Karpas-422 (cell line): Measurements from ENCODE around the gene DPP6. TPM values are rescaled to one million over a fixed set of nuclear protein-coding genes. Genes with fewer than 3 reads are reported as not detected.

Source experiments
- DNase-seq: peaks from one replicate; pipeline ENCODE4 v3.0.0-alpha.2; 2015
- H2AFZ ChIP-seq: fragments of 200-600 bp; sonication (generic); 2 replicates; pipeline ENCODE4 v1.6.1; 2014; ENCODE audit warnings: antibody characterized with exemption, low read length, mixed read lengths
- H3K27ac ChIP-seq: fragments of 200-600 bp; sonication (generic); 2 replicates; pipeline ENCODE4 v1.5.1; 2014; ENCODE audit warnings: mild to moderate bottlenecking, low read length, moderate library complexity
- H3K27me3 ChIP-seq: fragments of 200-600 bp; sonication (generic); 2 replicates; pipeline ENCODE4 v1.6.1; 2014; ENCODE audit warnings: low read length, mixed read lengths
- H3K36me3 ChIP-seq: fragments of 200-600 bp; sonication (generic); 2 replicates; pipeline ENCODE4 v1.6.1; 2014; ENCODE audit warnings: low read length, mixed read lengths; ENCODE audit not compliant: insufficient read depth
- H3K4me1 ChIP-seq: fragments of 200-600 bp; sonication (generic); 2 replicates; pipeline ENCODE4 v1.6.1; 2014; ENCODE audit warnings: mild to moderate bottlenecking, low read length, mixed read lengths
- H3K4me2 ChIP-seq: fragments of 200-600 bp; sonication (generic); 2 replicates; pipeline ENCODE4 v1.6.1; 2014; ENCODE audit warnings: low read length, low read depth, mild to moderate bottlenecking; ENCODE audit not compliant: poor library complexity, severe bottlenecking
- H3K4me3 ChIP-seq: fragments of 200-600 bp; sonication (generic); 2 replicates; pipeline ENCODE4 v1.5.1; 2014; ENCODE audit warnings: mild to moderate bottlenecking, antibody characterized with exemption, low read length, mixed read lengths
- H3K79me2 ChIP-seq: fragments of 200-600 bp; sonication (generic); 2 replicates; pipeline ENCODE4 v1.6.1; 2014; ENCODE audit warnings: mild to moderate bottlenecking, low read length, mixed read lengths
- H3K9ac ChIP-seq: fragments of 200-600 bp; sonication (generic); 2 replicates; pipeline ENCODE4 v1.6.0; 2014; ENCODE audit warnings: low read length
- H3K9me2 ChIP-seq: fragments of 200-600 bp; sonication (generic), shearing (Covaris generic); replicated peaks from 2 replicates; pipeline ENCODE4 v1.6.0; 2014; ENCODE audit warnings: mild to moderate bottlenecking, low read length, moderate library complexity; ENCODE audit not compliant: insufficient read depth
- H3K9me3 ChIP-seq: fragments of 300-700, 200-600 bp; sonication (generic); 2 replicates; pipeline ENCODE4 v1.6.1; 2014; ENCODE audit warnings: low read length, mixed read lengths
- H4K20me1 ChIP-seq: fragments of 200-600 bp; sonication (generic); 2 replicates; pipeline ENCODE4 v1.6.1; 2014; ENCODE audit warnings: mild to moderate bottlenecking, antibody characterized with exemption, low read length, low read depth; ENCODE audit not compliant: insufficient read depth
- total RNA-seq: library from RNA; depleted of rRNA; stranded (reverse); fragments of >200 nt; shearing (Covaris generic); gene quantifications from 2 replicates; pipeline ENCODE4 v1.2.3, GENCODE V29; 2014; ENCODE audit warnings: low replicate concordance

DPP6 gene
- total RNA-seq, 1 experiment from 2014 or later, result not detected

GRCh38 chr7:154350892-154351291 is 298.7 kb downstream of the DPP6 start:
- H3K9ac ChIP-seq, result no peak overlapping the region
- H3K27me3 ChIP-seq, result no peaks in the 10 kb centered on the region
- H3K79me2 ChIP-seq, result no peaks in the 10 kb centered on the region
- no peaks in the 10 kb centered on the region for H4K20me1 ChIP-seq
- H3K27ac ChIP-seq, result no peak overlapping the region
- H3K4me1 ChIP-seq, result no peaks in the 10 kb centered on the region
- no peak overlapping the region for H3K4me3 ChIP-seq
- H3K9me3 ChIP-seq, result no peaks in the 10 kb centered on the region
- H3K4me2 ChIP-seq, result no peak overlapping the region
- H2AFZ ChIP-seq, result no peak overlapping the region
- DNase-seq, result no peak
- no peaks in the 10 kb centered on the region for H3K9me2 ChIP-seq
- no peaks in the 10 kb centered on the region for H3K36me3 ChIP-seq

DNA sequence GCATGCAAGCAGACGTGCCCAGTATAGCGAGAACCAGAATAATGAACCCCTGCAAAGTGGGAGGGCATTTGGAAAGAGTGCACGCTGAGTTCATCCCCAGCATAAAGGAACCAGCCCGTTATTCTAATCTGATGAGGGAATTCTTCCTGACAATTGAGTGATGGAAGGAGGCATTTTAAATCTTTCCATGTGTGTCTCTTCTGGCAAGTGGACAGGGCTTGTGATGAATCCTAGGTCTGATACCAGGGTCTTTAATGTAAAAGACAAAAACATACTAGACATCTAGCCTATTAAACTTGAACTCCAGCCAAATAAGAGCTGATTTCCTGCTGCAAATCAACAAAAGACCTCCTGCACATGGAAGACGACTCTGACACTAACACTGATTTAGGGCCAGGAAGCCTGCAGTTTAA is 301.2 kb downstream of the DPP6 start:
- Histone ChIP-seq H3K36me3 (no peaks in the 10 kb centered on the region), H3K27ac (no peak overlapping the region), H3K27me3 (no peaks in the 10 kb centered on the region), H3K9ac (no peak overlapping the region), H3K9me2 (no peaks in the 10 kb centered on the region; the same call in 1 of the 2 replicates), H3K4me2 (no peak overlapping the region), H3K4me3 (no peak overlapping the region), H4K20me1 (no peaks in the 10 kb centered on the region), H3K4me1 (no peaks in the 10 kb centered on the region), H3K79me2 (no peaks in the 10 kb centered on the region), H2AFZ (no peak overlapping the region), H3K9me3 (no peaks in the 10 kb centered on the region)
- DNase-seq, result no peak

GRCh38 chr7:154364170-154364569 is 312.0 kb downstream of the DPP6 start:
- no peaks in the 10 kb centered on the region for H3K9me3 ChIP-seq
- H3K27ac ChIP-seq, result no peak overlapping the region
- H3K4me1 ChIP-seq, result no peaks in the 10 kb centered on the region
- H3K36me3 ChIP-seq, result no peaks in the 10 kb centered on the region
- H4K20me1 ChIP-seq, result no peaks in the 10 kb centered on the region
- no peaks in the 10 kb centered on the region for H3K27me3 ChIP-seq
- DNase-seq, result no peak
- no peak overlapping the region for H2AFZ ChIP-seq
- H3K4me2 ChIP-seq, result no peak overlapping the region
- H3K79me2 ChIP-seq, result no peaks in the 10 kb centered on the region
- H3K4me3 ChIP-seq, result no peak overlapping the region
- H3K9ac ChIP-seq, result no peak overlapping the region
- no peaks in the 10 kb centered on the region for H3K9me2 ChIP-seq

DNA sequence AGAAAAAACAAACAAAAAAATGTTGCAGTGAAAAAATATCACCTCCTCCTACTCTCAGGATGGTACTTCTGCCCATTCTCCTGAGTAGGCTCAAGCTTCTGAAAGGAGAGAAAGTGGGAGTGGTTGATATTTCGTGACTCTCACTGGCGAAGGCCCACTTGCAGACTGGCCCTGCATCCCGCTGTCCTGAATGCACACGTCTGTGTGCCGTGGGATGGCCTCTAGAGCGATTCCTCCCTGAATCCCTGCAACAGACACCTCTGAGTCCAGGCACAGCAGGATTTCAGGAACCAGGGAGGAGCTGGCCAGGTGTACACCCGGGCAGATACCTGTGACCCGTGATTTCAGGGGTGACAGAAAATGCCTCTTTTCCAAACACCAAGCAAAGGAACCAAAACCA is 319.2 kb downstream of the DPP6 start:
- Histone ChIP-seq H3K36me3 (no peaks in the 10 kb centered on the region), H3K9ac (no peak overlapping the region), H3K4me3 (no peak overlapping the region), H3K9me3 (no peaks in the 10 kb centered on the region), H3K27me3 (no peaks in the 10 kb centered on the region), H4K20me1 (no peaks in the 10 kb centered on the region), H3K9me2 (no peaks in the 10 kb centered on the region), H2AFZ (no peak overlapping the region), H3K4me1 (no peaks in the 10 kb centered on the region), H3K4me2 (no peak overlapping the region), H3K79me2 (no peaks in the 10 kb centered on the region), H3K27ac (no peak overlapping the region)
- DNase-seq, result no peak

- Histone ChIP-seq H3K27me3 (no peaks in the 10 kb centered on the region), H3K4me3 (no peak overlapping the region), H3K9me3 (no peaks in the 10 kb centered on the region), H3K79me2 (no peaks in the 10 kb centered on the region), H3K9me2 (no peaks in the 10 kb centered on the region), H3K36me3 (no peaks in the 10 kb centered on the region), H3K4me2 (no peak overlapping the region), H3K27ac (no peak overlapping the region), H2AFZ (no peak overlapping the region), H4K20me1 (no peaks in the 10 kb centered on the region), H3K9ac (no peak overlapping the region), H3K4me1 (no peaks in the 10 kb centered on the region)
- no peak for DNase-seq
These were observed 319.9 kb downstream of the DPP6 start for GRCh38 chr7:154372011-154372601.

DNA sequence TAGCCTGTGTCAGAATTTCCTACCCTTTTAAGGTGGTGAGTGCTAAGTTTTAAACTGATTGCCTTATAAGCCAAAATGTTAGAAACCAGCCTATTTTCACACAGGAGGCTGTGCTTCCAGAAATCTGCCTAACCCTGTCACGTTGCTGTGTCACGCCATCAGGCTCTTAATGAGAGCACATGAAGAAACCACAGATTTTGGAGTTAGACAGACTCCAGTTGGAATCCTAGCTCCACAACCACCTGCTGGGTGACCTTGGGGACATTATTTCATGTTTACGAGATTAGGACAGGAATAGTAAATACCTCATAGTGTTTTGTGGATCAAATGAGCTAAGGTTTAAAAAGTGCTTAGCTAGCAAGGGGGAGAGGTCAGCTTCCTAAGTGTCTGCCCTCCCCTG is 321.8 kb downstream of the DPP6 start:
- Histone ChIP-seq H2AFZ (no peak overlapping the region), H3K9ac (no peak overlapping the region), H3K27ac (no peak overlapping the region), H3K36me3 (no peaks in the 10 kb centered on the region), H3K79me2 (no peaks in the 10 kb centered on the region), H4K20me1 (no peaks in the 10 kb centered on the region), H3K9me2 (no peaks in the 10 kb centered on the region), H3K27me3 (no peaks in the 10 kb centered on the region), H3K9me3 (no peaks in the 10 kb centered on the region), H3K4me2 (no peak overlapping the region), H3K4me1 (no peaks in the 10 kb centered on the region), H3K4me3 (no peak overlapping the region)
- no peak for DNase-seq

DNA sequence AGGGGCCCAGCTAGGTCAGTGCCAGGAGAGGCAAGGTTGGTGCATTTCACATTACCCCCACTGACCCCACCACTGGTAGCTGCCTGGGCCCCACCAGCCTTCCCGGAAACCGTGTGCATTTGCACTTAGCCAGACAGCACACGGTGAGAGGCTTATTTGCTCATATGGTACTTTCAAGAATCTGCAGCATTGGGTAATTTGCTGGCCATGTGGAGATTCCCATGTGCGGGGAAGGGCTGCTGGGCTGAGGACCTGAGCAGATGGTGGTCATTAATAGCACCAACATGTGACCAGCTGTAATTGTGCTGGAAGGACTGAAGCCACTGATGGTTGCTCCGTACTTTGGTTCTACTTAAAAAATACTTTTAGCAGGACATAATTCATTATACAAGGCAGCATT is 323.8 kb downstream of the DPP6 start:
- Histone ChIP-seq H3K4me2 (no peak overlapping the region), H3K4me3 (no peak overlapping the region), H3K4me1 (no peaks in the 10 kb centered on the region), H3K9me3 (no peaks in the 10 kb centered on the region), H3K27ac (no peak overlapping the region), H3K27me3 (no peaks in the 10 kb centered on the region), H3K9me2 (no peaks in the 10 kb centered on the region), H3K79me2 (no peaks in the 10 kb centered on the region), H3K36me3 (no peaks in the 10 kb centered on the region), H2AFZ (no peak overlapping the region), H3K9ac (no peak overlapping the region), H4K20me1 (no peaks in the 10 kb centered on the region)
- DNase-seq, result no peak

DNA sequence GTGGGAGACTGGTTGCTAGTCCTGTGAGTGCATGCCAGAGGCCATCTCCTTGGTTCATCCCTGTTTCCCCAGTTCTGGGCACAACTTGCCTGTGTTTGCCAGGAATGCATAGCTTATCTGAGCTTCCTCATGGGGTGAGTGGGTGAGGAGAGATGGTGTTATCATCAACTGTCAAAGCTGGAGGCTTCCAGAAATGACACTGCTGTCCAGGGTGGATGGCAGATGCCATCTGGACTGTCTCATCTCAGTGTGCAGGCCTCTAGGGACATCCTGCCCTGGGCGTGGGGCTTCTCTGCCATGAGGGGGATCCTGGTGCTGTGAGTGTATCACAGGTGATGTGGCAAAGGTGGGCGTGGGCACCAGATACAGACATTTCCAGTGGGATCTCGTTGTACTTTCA is 328.6 kb downstream of the DPP6 start:
- DNase-seq, result no peak
- Histone ChIP-seq H3K79me2 (no peaks in the 10 kb centered on the region), H3K27me3 (no peaks in the 10 kb centered on the region), H3K9me3 (no peaks in the 10 kb centered on the region), H4K20me1 (no peaks in the 10 kb centered on the region), H3K4me3 (no peak overlapping the region), H3K4me2 (no peak overlapping the region), H3K27ac (no peak overlapping the region), H3K36me3 (no peaks in the 10 kb centered on the region), H3K9me2 (no peaks in the 10 kb centered on the region), H3K9ac (no peak overlapping the region), H3K4me1 (no peaks in the 10 kb centered on the region), H2AFZ (no peak overlapping the region)

- Histone ChIP-seq H3K9ac (no peak overlapping the region), H4K20me1 (no peaks in the 10 kb centered on the region), H3K9me3 (no peaks in the 10 kb centered on the region), H3K4me2 (no peak overlapping the region), H3K27ac (no peak overlapping the region), H3K4me3 (no peak overlapping the region), H3K36me3 (no peaks in the 10 kb centered on the region), H3K9me2 (no peaks in the 10 kb centered on the region), H3K79me2 (no peaks in the 10 kb centered on the region), H3K27me3 (no peaks in the 10 kb centered on the region), H2AFZ (no peak overlapping the region), H3K4me1 (no peaks in the 10 kb centered on the region)
- DNase-seq, result no peak
These were observed 330.8 kb downstream of the DPP6 start for GRCh38 chr7:154383045-154383444.
